ENCODE measurements around the gene PLA2G7. TPM values are rescaled to one million over a fixed set of nuclear protein-coding genes. Genes with fewer than 3 reads are reported as not detected.
A peak's percentile ranks its signal among the peaks of the same experiment; 100 is the strongest.

PLA2G7 gene
- total and polyA plus RNA-seq, 2 donors from 2014 or later = 1.9 TPM; not detected in 1

GRCh38 chr6:46690911-46691451 lies 44.2 kb downstream of the PLA2G7 start:
- no peaks in the 10 kb centered on the region for H3K27me3 ChIP-seq (ENCODE audit: control insufficient read depth, insufficient read depth, low read length)
- DNase-seq (no peak), FAIRE-seq (no peak)
- no peak overlapping the region for H3K27ac ChIP-seq (ENCODE audit: low read depth in 2 of 2, low read length in 2 of 2)
- no peak overlapping the region for H3K9ac ChIP-seq (ENCODE audit: low read length in 3 of 3)
- H3K4me1 ChIP-seq (ENCODE audit: control insufficient read depth in 2 of 3, insufficient read depth in 2 of 3, low read depth in 1 of 3, low read length in 3 of 3) = no peaks in the 10 kb centered on the region
- intact Hi-C loops (cut with DNase I) = no loop called here
- TF ChIP-seq CTCF (IDR thresholded peaks at IDR 0.05; ENCODE audit: borderline replicate concordance, extremely low read depth, insufficient read depth) = no peak
- H3K4me3 ChIP-seq (ENCODE audit: low read length in 3 of 3) = no peak overlapping the region
- no peaks in the 10 kb centered on the region for H3K36me3 ChIP-seq (ENCODE audit: control insufficient read depth in 2 of 3, insufficient read depth in 3 of 3, low read length in 3 of 3)
- no peaks in the 10 kb centered on the region for H3K9me3 ChIP-seq (ENCODE audit: control insufficient read depth in 2 of 3, insufficient read depth in 1 of 3, low read length in 3 of 3)

GRCh38 chr6:46690141-46690755 lies 44.9 kb downstream of the PLA2G7 start:
- Histone ChIP-seq H3K4me1 (ENCODE audit: control insufficient read depth in 2 of 3, insufficient read depth in 2 of 3, low read depth in 1 of 3, low read length in 3 of 3) (no peaks in the 10 kb centered on the region), H3K4me3 (ENCODE audit: low read length in 3 of 3) (no peak overlapping the region), H3K27ac (ENCODE audit: low read depth in 2 of 2, low read length in 2 of 2) (no peak overlapping the region), H3K9me3 (ENCODE audit: control insufficient read depth in 2 of 3, insufficient read depth in 1 of 3, low read length in 3 of 3) (no peaks in the 10 kb centered on the region), H3K27me3 (ENCODE audit: control insufficient read depth, insufficient read depth, low read length) (no peaks in the 10 kb centered on the region), H3K9ac (ENCODE audit: low read length in 3 of 3) (no peak overlapping the region), H3K36me3 (ENCODE audit: control insufficient read depth in 2 of 3, insufficient read depth in 3 of 3, low read length in 3 of 3) (no peaks in the 10 kb centered on the region)
- FAIRE-seq = no peak
- TF ChIP-seq CTCF (IDR thresholded peaks at IDR 0.05; ENCODE audit: borderline replicate concordance, extremely low read depth, insufficient read depth) = no peak
- intact Hi-C loops (cut with DNase I) = no loop called here
- DNase-seq = no peak

DNA sequence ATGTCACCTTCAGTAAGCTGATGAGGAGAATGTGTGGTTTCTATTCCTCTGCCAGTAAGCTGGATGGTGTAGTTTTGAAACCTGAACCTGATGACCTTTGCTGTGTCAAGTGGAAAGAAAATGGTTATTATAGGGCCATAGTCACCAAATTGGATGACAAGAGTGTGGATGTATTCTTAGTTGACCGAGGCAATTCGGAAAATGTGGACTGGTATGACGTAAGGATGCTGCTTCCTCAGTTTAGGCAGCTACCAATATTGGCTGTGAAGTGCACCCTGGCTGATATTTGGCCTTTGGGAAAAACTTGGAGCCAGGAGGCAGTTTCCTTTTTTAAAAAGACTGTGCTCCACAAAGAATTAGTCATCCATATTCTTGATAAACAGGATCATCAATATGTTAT lies 45.5 kb downstream of the PLA2G7 start:
- no peak overlapping the region for H3K4me3 ChIP-seq (ENCODE audit: low read length in 3 of 3)
- intact Hi-C loops (cut with DNase I) = no loop called here
- DNase-seq = no peak
- no peak overlapping the region for H3K27ac ChIP-seq (ENCODE audit: low read depth in 2 of 2, low read length in 2 of 2)
- no peak for TF ChIP-seq CTCF (IDR thresholded peaks at IDR 0.05; ENCODE audit: borderline replicate concordance, extremely low read depth, insufficient read depth)
- H3K27me3 ChIP-seq (ENCODE audit: control insufficient read depth, insufficient read depth, low read length) = no peaks in the 10 kb centered on the region
- no peaks in the 10 kb centered on the region for H3K4me1 ChIP-seq (ENCODE audit: control insufficient read depth in 2 of 3, insufficient read depth in 2 of 3, low read depth in 1 of 3, low read length in 3 of 3)
- H3K9me3 ChIP-seq (ENCODE audit: control insufficient read depth in 2 of 3, insufficient read depth in 1 of 3, low read length in 3 of 3) = no peaks in the 10 kb centered on the region
- no peak for FAIRE-seq
- no peaks in the 10 kb centered on the region for H3K36me3 ChIP-seq (ENCODE audit: control insufficient read depth in 2 of 3, insufficient read depth in 3 of 3, low read length in 3 of 3)
- no peak overlapping the region for H3K9ac ChIP-seq (ENCODE audit: low read length in 3 of 3)

GRCh38 chr6:46688966-46689335 lies 46.2 kb downstream of the PLA2G7 start:
- Histone ChIP-seq H3K27ac (ENCODE audit: low read depth in 2 of 2, low read length in 2 of 2) (no peak overlapping the region), H3K9ac (ENCODE audit: low read length in 3 of 3) (no peak overlapping the region), H3K36me3 (ENCODE audit: control insufficient read depth in 2 of 3, insufficient read depth in 3 of 3, low read length in 3 of 3) (no peaks in the 10 kb centered on the region), H3K27me3 (ENCODE audit: control insufficient read depth, insufficient read depth, low read length) (no peaks in the 10 kb centered on the region), H3K4me1 (ENCODE audit: control insufficient read depth in 2 of 3, insufficient read depth in 2 of 3, low read depth in 1 of 3, low read length in 3 of 3) (no peaks in the 10 kb centered on the region), H3K9me3 (ENCODE audit: control insufficient read depth in 2 of 3, insufficient read depth in 1 of 3, low read length in 3 of 3) (no peaks in the 10 kb centered on the region), H3K4me3 (ENCODE audit: low read length in 3 of 3) (no peak overlapping the region)
- FAIRE-seq = no peak
- DNase-seq = peak in 1 of 5 donors; percentile 43
- TF ChIP-seq CTCF (IDR thresholded peaks at IDR 0.05; ENCODE audit: borderline replicate concordance, extremely low read depth, insufficient read depth) = no peak
- intact Hi-C loops (cut with DNase I) = no loop called here
